CD4-positive, alpha-beta T cell treated with Interleukin-12 subunit alpha and Interleukin-12 subunit beta, for 1 hour (primary cell): Measurements from ENCODE around the gene TAP2.
"Not testable (repeated sequence)": the region's sequence is repeated elsewhere in the genome, so short reads cannot be mapped to it uniquely, and the experiment has no call there.

ENCODE experiments used
- DNase-seq: peaks from one replicate; pipeline ENCODE4 v3.0.0-alpha.2; 2020

Gene TAP2

DNA sequence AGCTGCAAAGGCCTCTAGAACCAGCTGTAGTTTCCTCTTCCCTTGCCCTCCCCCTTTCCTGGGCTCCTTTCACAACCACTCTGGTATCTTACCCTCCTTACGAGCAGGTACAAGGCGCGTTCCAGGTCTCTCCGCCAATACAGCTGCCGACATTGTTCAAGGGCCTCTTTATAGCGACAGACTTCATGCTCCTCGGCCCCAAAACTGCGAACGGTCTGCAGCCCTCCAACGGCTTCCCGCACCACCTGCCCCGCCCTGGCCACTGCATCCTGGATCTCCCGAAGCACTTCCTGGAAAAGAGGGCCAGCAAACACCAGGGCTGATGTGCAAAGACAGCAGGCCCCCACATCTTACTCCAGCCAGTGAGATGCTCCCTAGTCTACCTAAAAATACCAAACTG lies 6.0 kb downstream of the TAP2 start:
- no peak for DNase-seq

DNA sequence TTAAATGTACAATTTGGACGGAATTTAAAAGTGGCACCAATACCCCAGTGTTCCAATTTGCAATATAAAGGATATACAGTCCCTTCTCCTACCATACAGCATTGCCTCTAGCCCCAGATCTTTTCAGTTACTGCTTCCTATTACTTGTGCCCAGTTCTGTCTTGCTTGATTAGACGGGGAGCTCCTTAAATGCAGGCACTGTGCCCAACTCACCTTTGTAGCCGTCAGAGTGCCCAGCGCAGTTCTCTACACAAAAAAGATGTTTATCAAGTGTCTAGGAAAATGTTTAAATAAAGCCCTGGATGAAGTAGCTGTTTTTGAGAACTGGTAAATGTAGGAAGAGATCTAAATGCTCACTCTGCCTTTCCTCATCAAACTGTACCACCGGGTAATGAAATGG lies 7.6 kb downstream of the TAP2 start:
- DNase-seq = no peak

DNA sequence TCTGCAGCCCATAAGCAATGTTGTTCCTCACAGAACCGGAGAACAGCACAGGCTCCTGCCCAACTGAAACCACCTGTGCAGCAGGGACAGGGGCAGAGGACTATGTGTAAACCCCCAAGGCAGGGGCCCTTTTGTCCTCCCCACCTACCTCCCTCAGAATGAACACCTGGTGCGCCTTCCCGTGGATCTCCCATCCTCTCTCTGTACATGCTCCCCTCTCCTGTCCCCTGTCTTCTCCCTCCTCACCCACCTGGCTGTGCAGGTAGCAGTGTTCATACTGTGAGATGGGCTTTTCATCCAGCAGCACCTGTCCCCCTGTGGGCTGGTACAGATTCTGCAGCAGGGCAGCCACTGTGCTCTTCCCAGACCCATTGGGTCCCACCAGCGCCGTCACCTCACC lies 8.5 kb downstream of the TAP2 start:
- DNase-seq = no peak

DNA sequence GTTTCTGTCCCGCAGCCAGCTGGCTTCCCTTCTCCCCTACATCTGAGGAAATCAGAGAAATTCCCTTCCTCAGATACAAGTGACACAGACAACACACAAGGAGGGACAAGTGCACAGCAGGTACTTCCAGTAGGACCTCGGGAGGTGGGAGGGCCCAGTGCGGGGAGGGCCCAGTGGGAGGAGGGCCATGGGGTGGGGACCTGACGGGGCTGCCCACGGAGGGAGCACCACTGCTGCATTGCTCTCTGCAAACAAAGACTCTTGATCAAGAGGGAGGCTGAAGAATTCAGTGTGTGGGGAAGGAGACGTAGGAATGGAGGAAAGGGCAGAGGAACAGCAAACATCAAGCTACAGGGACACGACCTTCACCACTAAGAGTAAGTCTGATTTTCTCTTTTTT lies 9.0 kb downstream of the TAP2 start:
- DNase-seq = no peak

DNA sequence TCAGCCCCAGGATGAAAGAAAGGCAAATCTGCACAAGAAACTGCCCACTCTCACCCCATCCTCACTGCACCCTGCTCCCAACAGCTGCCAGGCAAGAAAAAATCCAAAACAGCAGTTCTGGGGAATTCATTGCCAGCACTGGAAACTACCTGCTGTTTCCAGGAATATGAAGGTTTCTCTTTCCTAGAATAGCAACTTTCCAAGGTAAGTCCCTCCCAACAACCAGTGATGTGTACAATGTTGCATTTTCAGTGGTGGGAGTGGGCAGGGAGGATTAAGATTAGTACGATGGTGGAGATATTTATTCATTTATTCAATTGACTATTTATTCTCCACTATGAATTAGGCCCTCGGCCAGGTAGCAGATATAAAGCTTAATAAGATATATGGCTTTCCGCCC lies 11.5 kb downstream of the TAP2 start:
- no peak for DNase-seq

DNA sequence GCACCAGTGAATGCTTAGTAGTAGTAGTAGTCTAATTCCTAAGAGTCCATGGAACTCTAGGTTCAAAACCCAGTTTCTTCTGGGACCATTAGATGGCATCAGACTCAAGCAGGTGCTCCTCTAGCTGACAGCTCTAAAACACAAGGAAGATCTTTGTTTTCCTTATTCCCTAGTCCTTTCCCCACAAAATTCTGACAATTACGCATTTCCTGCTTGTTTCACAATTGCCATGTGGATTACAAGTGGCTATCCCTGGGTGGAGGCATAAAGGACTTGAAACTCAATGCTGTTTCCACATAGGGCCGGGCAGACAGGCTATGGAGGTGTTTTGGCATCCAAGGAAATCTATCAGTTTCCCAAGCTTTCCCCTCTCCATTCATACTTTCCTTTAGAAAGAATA lies 12.6 kb downstream of the TAP2 start:
- DNase-seq = peak; percentile 23

DNA sequence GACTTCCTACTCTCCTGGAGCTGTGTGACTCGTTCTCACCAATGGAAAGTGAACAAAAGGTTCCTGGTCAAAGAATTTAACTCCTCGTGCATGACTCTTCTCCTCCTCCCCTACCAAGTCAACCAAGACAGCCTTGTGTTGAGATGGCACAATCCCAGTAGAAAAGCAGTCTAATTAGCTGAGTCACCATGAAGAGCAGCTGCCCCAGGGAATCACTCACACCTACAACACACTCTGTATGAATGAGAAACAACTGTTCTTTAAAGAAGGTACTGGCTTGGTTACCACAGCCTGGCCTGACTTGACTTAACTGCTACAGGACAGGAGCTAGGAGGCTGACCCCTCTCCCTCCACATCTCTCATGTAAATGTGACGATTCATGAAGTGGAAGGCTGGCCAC lies 18.8 kb downstream of the TAP2 start:
- no peak for DNase-seq

DNA sequence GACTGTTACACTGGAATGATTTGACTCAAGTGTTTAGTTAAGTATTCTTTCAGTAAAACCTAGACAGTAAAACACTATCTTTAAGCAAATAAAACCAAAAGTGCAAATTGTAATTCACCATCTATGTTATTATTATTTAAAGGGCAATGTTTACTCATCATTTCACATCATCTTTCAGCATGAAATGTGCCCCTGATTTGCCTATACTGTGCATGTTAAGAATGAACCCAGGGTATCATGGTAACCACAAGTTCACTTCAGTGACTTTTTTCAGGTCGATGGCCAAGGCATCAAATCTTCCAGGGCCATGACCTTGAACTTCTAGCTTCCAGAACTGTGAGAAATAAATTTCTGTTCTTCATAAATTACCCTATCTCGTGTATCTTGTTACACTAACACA lies 19.7 kb downstream of the TAP2 start:
- no peak for DNase-seq

DNA sequence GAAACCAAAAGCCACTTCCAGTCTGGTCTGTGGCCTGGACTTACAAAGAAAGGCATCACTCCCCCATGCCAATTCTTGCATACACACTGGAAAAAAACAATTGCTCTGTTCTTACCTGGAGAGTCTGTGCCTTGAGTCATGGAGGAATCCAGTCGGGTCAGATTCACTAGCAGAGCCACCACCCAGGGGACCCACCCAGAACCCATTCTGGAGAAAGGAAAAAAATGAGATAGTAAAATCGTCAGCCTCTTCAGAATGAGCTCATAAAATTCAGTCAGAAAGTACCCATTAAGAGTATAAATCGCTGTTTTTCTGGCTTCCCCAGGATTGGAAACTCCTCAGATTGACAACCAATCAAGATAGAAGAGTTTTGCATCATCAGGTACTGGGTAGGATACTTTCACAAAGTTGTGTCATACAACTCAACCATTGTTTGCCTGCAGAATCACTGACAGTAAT lies 21.8 kb downstream of the TAP2 start, which contains the start of gene HLA-DOB:
Gene HLA-DOB, minus strand, starts transcription at position 257 of the 459 bp plus-strand sequence. Its CDS starts 51 bp downstream, at position 206.
- DNase-seq = peak; percentile 40

DNA sequence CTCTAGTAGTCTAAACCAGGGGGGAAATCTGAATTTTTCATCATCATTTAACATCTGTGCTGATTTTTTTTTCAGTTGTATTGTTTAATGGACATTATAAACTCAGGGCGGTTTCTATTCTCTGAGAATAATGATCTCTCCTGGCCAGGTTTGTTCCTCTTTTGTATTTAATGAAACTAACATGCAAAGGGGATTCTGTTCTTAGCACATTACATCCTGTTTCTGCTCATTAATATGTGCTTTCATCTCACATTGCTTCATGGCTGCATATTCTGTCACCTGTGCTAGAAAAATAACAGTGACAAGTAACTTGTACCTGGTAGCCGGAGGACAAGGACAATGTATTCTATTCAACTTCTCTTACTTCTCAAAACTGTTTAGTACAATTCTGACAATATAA lies 22.5 kb downstream of the TAP2 start:
- no peak for DNase-seq

DNA sequence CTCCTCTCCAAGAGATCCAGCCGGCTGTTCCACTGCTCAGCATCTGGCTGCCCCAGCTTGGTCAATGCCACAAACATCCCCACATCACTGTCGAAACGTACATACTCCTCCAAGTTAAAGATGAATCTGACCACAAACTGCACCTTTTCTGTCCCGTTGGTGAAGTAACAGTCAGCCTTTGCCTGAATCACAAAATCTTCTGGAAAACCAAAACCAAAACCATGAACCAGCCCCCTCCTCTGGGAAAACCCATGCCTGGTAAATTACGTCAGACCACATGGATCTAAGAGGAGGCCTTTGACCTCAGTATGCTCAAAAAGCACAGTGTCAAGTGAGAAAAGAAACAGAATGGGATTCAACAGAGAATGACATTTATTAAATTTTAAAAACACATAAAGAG lies 23.4 kb downstream of the TAP2 start:
- DNase-seq = no peak

DNA sequence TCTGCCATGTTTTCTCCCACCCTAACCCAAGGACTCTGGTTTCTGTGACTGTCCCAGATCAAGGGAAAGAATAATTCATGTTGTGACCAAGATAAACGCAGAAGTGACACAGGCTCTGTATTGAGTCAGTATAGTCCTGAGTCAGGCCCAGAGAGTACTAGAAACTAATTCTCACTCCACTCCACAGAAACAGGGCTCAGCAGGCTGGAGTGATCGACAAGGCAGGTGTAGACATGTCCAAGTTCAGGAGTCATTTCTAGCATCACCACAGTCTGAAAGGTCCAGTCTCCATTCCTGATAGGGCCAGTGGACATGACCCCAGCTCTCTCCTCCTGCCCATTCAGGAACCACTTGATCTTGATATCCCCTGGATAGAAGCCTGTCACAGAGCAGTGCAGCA lies 24.4 kb downstream of the TAP2 start:
- DNase-seq = no peak

DNA sequence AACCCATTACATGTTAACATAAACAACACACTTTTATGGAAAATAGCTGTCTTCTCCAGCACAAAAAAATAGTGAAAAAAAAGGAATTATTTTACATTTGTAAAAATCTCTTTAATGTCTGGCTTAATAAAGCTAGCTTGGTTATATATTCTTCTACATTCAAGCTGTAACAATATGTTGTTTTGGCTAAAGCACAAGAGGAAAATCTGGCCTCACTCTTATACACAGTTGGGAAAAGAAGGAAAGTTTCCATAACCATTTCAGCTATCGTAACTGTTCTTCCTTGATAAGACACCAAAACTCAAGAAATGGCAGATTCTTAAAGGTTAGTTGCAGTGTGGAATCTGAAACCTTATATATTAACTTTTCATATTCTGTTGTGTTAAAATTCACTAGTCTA lies 29.4 kb downstream of the TAP2 start:
- DNase-seq = no peak

DNA sequence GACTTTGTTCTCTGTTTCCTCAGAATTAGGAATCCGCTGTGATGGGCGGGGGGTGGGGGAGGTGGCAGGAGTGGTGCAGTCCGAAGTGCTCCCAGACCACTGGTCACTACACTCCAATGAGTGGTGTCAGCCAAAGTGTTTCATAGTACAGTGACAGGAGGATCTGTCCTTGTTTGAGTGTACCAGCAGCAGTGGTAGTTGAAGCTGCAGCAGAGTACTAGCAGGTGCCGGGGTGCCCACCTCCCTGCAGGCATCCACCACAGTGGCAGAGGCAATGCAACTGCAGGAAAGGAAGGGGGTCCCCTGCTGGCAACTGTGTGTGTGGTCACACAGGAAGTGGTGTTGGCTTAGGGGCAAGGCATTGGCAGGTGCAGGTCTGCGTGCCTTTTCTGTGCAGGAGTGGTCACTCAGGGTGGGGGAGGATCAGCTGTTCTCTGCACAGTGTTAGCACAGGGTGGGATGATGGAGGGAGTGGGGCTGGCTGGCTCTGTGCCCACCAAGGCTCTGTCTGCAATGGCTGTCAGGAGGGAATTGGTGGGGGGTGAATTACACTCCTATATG lies 31.4 kb downstream of the TAP2 start:
- DNase-seq = no peak

DNA sequence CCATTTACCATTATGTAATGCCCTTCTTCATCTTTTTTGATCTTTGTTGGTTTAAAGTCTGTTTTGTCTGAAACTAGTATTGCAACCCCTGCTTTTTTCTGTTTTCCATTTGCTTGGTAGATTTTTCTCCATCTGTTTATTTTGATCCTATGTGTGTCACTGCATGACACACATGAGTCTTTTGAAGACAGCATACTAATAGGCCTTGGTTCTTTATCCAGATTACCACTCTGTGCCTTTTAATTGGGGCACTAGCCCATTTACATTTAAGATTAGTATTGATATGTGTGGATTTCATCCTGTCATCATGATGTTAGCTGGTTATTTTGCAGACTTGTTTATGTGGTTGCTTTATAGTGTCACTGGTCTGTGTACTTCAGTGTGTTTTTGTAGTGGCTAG lies 33.1 kb downstream of the TAP2 start:
- not testable (repeated sequence) for DNase-seq

DNA sequence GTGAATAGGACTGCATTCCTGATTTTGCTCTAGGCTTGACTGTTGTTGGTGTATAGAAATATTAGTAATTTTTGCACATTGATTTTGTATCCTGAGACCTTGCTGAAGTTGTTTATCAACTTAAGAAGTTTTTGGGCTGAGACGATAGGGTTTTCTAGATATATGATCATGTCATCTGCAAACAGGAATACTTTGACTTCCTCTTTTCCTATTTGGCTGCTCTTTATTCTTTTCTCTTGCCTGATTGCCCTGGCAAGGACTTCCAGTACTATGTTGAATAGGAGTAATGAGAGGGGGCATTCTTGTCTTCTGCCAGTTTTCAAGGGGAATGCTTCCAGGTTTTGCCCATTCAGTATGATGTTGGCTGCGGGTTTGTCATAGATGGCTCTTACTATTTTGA lies 35.1 kb downstream of the TAP2 start:
- no peak for DNase-seq

DNA sequence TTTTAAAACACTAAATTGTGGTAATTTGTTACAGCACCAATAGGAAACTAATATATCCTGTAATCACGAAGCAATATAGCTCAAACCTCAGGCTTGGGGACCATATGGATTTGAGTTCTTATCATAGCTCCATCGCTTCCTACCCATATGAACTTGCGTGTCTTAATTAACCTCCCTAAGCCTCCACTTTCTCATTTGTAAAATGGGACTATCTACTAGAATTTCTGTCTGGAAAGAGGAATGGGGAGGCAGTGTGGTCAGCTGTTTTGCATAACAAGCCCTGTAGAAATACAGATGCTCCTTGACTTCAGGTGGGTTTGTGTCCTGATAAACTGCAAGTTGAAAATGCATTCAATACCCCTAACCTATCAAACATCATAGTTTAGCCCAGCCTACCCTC lies 38.8 kb downstream of the TAP2 start:
- DNase-seq = no peak

DNA sequence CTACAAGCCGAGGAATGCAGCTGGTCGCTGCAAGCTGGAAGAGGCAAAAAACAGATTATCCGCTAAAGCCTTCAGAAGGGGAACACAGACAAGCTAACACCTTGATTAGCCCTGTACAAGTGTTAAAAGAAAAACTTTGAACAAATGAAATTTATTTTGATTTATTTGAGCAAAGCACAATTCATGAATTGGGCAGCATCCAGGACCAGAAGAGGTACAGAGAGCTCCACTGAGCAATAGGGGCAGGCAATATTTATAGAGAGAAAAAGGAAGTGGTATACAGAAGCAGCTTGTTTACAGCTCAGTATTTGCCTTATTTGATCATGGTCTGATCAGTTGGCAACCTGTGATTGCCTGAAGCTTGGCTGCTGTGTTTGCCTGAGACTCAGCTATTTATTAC lies 39.4 kb downstream of the TAP2 start:
- DNase-seq = no peak

DNA sequence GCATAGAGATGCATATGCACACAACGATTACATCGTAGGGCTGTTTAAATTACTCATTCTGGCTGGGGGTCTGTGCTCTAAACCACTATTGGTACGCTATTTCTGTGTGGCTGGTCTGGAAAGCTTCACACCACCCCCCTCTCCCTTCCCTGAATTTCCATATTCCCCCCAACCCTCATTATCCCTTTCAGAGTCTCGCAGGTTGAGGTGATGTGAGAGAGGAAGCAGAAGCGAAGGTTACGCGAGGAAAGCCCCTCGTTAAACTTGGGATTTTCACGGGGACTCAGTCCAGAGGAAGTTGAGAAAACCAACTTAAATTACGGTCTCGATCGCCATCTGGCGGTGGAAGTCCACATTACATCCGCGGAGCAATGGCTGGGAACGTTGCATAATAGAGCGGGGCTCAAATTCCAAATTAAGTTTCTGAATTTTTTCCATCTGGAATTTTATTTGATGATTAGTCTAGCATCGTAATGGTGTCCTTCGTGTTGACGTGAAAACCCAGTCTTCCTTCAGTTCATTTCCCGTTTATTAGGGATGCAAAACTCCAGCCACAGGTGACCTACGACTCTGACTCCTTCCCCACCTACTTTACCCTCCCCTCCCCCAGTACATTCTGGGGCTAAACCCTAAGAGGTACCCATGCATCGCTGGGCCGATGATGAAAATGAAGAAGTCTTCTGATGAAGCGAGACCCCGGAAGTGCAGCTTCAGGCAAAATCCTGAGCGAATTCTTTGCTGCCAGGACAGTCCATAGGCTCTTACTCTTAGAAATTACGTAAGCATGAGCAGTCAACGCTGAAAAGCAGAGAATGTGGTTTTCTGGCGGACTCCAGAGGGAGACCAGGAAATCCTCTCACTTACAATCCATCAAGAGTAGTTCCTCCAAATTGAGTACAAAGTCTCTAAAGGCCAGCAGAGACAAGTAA lies 41.4 kb downstream of the TAP2 start:
- peak; percentile 77 for DNase-seq

DNA sequence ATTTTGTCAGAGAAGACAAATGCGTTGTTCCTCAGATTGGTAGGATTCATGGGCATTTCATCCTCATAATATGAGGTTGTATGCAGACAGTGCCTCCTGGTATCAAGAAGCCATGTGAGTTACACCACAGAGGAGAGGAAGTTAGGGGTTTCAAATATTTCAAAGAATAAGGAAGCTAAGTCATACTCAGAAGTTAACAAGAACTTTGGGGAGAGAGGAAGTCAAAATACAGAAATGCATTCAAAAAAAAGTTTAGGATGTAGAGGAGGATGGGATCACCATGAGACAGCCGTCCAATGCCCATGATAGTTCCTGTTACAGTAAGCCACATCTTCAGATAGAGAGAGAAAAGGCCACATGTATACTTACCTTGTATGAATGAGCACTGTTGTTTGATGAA lies 44.0 kb downstream of the TAP2 start:
- no peak for DNase-seq

DNA sequence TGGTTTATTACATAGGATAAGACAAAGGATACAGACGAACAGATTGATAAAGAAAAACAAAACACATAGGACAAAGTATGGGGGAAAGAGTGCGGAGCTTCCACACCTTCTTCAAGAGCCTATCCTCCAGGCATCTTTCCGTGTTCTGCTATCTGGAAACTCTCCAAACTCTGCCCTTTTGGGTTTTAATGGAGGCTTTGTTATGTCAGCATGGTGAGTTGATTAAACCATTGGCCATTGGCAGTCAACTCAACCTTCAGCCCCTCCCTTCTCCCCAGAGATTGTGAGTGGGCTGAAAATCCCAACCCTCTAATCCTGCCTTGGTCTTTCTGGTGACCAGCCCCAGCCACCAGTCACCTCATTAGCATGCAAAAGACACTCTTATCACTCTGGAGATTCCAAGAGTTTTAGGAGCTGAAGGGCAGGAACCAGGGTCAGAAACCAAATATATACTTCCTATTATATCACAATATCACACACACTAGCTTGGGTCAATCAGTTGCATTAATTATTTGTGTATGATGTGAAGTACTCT lies 45.6 kb downstream of the TAP2 start:
- DNase-seq = no peak

DNA sequence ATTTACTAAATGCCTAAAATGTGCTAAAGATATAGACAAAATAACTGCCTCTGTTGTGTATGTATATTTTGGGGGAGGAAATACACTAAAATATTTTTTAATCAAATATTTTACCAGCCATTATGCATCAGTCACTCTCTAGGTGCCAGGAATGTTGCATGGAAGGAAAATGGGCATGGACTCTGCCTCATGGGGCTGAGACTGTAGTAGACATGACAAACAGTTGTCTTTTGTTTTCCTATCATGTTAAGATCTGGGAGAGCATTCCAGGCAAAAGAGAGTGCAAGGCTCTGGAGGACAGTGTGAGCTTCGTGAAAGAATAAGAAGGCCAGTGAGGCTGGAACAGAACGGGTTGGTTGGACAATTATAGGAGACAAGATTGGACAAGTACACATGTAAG lies 48.2 kb downstream of the TAP2 start:
- DNase-seq = no peak
